GM19351 (cell line): Measurements from ENCODE around the gene CP.
"Not testable (repeated sequence)": the region's sequence is repeated elsewhere in the genome, so short reads cannot be mapped to it uniquely, and the experiment has no call there.

Source experiments
- ATAC-seq: cut with Tn5 transposase; IDR thresholded peaks from one replicate; pipeline ENCODE4 v1.9.1; 2021; ENCODE audit warnings: mild to moderate bottlenecking, moderate library complexity; ENCODE audit not compliant: unreplicated experiment

CP gene

DNA sequence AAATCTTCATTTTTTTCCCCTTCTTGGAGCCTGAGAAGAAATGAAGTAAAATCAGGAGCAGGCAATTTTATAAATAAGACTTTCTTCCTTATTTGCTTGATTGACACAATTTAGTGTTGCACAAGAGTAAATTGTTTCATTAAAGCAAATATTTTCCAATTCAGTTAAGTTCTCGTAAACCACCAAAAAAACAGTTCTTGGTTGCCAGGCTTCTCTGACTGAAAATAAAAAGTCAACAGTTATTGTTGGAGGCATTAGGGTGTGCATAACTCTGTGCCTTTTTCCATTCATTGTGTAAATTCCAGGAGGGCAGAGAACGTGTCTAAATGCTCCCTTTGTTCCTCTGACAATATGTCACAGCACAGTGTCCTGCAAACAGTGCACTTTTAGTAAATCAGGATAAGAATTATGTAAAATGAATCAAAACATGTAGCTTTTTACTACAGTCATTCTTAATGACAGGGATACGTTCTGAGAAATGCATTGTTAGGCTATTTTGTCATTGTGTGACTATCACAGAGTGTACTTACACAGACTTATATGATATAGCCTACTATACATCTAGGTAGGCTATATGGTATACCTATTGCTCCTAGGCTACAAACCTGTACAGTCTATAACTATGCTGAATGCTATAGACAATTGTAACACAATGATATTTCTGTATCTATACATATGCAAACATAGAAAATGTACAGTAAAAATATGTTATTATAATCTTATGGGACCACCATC, at the start of gene CP:
CP (minus strand) TSS at position 47 of the 735 bp plus-strand sequence; CDS start at position 10, 37 bp downstream.
- ATAC-seq = no peak

DNA sequence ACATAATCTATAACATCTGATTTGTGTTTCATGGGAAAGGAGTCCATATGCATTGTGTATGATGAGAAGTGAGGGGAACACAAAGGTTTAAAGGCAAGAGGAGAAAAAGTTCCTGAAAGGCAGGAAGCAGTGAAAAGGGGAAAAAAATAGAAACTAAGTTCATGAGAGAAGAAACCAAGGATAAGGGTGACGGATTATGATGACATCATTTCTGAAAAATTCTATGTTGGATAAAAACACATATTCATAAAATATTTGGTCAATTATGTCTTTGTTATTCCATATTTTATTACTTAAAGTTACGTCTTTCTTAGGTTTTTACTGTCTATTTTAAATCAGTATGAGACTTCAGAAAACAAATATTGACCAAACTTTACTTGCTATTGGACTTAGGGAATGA, 48.6 kb upstream of the CP start:
- ATAC-seq = no peak

DNA sequence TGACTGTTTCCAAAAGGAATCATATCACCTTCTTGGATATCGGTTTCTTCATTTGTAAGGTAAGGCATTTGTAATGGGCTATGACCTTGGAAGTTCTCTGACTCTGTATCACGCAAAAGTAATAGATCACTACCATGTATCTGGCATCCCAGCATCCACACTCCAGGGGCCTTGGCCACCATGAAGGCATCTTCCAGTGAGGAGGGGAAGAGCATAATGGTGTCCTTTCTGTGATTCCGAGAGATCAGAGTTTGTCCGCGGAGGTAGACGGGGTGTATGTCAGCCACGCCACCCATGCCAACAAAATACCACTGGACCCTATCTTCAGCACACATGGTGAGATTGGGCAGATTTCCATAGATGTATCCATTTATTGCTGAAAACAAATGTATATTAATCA, 48.1 kb upstream of the CP start:
- ATAC-seq = no peak

DNA sequence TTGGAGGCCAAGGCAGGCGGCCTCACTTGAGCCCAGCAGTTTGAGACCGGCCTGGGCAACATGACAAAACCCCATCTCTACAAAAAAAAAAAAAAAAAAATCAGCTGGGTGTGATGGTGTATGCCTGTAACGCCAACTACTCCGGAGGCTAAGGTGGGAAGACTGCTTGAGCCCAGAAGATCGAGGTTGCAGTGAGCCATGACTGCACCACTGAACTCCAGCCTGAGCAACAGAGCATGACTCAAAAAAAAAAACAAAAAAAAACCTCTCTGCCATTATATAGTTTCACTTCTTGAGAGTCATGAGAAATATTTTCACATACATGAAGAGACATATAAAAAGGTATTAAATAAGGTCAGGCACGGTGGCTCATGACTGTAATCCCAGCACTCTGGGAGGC, 45.9 kb upstream of the CP start:
- ATAC-seq = peak; percentile 78

DNA sequence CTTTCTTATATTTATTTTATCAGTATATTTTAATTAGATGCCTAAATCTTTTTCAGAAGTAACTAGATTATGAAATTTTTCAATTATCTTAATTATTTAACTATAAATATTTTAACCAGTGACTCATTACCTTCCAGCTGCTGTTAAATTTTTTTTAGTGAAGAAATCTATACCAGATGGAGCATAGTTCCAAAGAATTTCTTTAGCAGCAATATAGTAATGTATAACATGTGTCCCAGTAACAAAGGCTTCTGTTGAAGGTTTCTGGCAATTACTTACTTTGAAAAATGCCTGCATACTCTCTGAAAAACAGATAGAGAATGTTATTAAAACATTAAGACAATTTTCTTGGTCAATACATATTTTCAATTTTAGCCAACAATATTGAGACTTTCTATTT, 45.1 kb upstream of the CP start:
- ATAC-seq = no peak

DNA sequence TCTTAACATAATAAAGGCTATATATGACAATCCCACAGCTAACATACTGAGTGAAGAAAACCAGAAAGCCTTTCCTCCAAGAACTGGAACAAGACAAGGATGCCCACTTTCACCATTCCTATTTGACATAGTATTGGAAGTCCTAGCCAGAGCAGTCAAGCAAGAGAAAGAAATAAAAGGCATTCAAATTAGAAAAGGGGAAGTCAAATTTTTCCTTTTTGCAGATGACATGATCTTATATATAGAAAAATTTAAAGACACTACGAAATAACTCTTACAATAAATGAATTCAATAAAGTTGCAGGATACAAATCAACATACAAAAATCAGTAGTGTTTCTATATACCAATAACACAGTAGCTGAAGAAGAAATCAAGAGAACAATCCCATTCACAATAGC, 42.2 kb upstream of the CP start:
- ATAC-seq = no peak

DNA sequence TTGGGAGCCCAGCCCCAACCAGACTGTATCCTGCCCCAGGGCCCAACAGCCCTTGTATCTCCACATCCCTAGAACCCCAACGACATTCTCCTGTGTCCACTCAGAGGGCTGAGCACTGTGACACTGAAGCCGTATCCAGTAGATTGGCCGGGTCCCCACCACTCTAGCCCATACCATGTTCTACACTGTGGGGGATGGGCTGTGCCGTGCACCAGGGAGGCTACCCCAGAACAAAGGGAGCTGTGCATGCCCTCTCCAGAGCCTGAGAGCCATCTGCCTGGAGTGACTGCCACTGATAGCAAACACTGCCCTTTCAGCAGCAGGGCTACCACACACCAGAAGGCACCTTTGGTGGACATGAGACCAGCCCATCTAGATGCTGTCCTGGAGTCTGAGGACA, 37.1 kb upstream of the CP start:
- ATAC-seq = no peak

DNA sequence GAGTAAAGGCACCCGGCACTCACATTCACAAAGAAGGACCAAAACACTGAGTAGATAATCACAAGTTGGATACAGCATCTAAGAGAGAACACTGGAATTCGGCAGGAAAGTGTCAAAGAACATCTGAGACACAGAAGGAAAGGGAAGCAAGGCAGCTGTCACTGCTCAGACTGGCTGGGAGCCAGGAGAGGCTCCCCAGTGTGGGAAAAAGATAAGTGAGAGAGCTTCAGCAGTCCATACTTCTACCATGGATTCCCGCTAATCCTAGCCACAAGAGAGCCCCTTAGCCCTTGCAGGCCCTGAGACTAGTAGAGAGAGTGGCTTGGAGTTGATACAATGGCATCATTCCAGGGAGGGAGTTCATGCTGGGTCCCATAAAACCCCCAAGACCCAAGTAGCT, 36.7 kb upstream of the CP start:
- ATAC-seq = no peak

DNA sequence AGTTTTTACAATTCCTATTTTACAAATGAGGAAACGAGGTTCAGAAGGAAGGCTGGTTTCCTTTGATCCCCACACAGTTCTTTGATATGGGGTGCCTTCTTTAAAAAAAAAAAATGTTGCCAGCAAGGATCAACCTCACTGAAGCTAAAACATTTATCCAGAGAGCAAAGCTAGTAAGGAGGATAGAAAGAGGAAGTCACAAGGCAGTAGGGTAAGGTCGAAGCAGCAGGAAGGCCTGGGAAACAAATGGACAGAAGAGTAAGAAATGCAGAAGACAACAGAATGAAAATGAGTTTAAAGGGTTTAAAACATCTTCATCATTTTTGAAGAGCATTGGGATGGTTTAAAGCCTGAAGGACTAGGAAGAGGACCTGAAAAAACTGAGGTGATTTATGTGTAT, 30.6 kb upstream of the CP start:
- ATAC-seq = no peak

DNA sequence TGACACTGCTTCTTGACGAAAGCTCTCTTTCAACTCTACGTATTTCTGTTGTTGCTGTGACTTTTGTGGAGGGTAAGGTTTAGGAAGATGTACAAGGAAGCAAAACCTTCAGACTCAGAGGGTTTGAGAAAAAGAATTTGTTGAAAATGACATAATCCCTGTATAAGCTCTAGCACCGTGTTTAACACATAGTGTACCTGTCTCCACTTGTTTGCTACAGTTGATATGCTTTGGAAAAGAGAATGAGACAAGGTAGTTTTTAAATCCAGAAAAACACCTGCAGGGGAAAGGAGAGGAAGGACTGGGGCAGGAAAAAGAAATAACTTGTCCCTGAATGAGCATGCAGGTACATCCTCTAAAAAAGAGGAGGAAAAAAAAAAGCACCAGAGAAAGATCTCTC, 29.6 kb upstream of the CP start:
- no peak for ATAC-seq

DNA sequence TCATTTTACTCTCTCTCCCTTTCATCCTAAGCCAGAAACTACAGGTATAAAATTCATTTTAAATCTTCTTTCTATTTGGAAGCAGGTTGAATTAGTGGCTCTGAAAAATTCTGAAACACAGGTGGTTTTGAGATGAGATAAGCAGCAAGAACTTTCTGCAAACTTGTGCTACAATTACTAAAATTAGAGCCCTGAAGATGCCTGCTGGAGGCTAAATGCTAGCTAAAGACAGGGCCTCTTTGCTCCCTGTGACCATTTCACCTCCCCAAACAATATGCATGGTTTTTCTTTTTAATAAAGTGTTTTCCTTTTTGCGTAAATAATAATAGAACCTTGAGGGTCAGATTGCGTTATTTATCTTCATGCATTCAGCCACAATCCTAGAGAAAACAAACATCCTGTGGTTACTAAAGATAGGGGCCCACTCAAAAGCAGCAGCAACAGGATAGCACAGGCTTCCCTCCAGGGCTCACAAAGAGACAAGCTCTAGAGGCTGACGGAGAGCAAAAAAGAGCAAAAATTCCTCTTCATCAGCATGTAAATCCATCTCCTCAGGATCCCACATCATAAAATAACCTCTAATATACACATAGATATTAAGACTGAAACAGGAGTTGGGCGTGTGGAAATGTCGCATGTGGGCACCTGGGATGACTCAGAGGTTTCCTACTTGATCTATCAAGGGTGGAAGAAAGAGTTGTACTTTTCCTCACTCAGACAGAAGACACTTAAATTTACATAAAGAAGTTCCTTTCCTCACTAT, 26.5 kb upstream of the CP start:
- peak; percentile 49 for ATAC-seq

DNA sequence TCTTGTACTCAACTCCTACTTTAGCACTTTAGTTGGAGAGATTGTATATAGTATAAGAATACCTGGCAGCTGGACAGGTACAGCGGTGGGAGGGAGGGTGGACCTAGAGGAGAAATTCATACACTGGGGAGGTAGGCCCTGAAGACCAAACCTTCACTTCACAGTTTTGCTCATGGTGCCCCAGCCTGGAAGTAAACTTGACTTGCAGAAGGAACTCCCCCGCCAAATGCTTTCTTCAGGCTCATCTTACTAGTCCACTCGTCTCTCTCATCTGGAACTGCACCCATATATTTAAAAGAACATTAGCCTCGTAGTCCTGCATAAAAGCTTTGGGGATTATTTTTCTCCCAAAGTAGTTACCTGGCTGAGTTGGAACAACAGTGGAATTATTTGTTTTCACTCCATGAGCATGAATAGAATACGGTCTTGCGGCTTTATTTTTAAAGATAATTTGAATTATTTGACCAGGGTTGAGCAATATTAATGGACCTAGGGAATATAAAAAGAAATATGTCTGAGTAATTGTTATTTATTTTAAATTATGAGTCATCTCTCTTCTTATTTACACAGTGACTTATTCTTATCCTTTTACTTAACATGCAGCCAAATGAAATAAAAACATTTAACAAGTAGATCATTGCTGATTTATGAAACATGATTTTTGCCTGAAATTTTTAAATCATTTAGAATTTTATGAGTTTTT, 25.5 kb upstream of the CP start:
- ATAC-seq = no peak

DNA sequence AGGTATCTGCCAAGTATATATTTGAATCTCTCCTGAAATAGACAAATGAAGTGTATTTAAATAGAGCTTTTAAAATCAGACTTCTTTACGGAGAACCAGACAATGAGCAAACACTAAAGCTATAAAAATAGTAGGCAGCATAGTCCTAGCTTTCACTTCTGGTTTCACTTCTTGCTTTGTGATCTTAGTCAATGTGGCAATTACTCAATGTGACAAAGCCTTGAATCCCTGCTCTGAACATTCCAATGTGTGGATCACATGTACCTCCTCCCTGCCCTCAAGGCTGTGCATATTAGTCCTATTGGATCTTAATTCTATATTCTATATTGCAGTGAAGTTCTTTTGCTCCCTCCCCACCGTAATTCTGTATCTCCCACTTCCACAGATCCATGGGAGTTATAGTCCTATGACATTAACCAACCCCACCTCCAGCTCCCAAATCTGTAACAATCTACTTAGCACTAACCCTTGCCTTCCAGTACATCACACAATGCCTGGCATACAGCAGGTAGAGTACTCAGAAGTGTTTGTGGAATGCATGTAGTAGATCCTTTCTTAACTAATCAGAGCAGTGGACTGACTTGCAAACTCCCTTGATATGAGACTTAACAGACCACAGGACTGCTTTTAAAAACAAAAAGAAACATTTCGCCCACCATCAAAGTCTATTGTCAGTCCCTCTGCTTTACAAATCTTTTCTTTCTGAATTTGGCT, 24.3 kb upstream of the CP start:
- ATAC-seq = peak; percentile 69

DNA sequence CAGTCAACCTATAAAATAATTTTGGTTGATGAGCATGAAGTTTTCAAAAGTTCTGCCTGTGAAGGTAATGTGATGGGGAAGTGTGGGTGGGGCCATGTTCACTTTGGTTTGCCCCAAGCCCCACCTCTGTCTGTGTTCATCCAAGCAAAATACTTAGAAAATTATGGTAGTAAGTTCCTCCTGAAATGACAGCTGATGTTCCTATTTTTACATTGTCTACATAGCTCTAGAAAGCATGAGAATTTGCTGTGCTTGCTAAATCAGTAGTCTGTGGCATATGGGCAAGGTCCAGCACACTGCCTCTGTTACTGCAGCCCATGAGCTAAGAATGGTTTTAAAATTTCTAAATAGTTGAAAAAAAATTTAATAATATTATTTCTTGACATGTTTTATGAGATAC, 21.9 kb upstream of the CP start:
- peak; percentile 42 for ATAC-seq

DNA sequence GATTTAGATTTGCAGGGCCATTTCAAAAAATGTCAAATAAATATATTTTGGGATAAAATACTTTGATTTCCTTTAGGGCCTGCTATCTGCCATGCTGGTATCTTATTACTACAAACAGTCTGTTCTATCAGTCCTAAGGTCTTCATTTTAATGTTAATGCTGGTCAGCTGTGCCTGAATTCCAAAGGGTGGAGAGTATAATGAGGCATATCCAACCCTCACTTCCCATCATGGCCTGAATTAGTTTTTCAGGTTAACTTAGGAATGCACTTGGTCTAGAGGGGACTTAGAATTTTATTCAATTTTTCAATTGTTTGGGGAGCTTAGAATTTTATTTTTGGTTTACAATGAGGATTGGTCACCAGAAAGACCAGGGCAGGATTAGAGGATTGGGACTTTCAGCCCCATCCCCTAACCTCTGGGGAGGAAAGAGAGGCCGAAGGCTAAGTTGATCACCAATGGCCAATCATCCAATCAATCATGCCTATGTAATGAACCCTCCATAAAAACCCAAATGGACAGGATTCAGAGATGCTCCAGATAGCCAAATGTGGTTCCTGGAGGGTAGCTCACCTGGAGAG, 17.8 kb upstream of the CP start:
- no peak for ATAC-seq

DNA sequence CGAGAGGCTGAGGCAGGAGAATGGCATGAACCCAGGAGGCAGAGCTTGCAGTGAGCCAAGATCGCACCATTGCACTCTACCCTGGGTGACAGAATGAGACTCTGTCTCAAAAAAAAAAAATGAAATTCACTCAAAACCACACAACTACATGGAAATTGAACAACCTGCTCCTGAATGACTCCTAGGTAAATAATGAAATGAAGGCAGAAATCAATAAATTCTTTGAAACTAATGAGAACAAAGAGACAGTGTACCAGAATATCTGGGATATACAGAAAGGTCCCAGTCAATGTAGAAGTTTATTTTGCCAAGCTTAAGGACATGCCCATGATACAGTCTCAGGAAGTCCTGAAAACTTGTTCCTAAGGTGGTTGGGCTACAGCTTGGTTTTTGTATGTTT, 16.6 kb upstream of the CP start:
- not testable (repeated sequence) for ATAC-seq

DNA sequence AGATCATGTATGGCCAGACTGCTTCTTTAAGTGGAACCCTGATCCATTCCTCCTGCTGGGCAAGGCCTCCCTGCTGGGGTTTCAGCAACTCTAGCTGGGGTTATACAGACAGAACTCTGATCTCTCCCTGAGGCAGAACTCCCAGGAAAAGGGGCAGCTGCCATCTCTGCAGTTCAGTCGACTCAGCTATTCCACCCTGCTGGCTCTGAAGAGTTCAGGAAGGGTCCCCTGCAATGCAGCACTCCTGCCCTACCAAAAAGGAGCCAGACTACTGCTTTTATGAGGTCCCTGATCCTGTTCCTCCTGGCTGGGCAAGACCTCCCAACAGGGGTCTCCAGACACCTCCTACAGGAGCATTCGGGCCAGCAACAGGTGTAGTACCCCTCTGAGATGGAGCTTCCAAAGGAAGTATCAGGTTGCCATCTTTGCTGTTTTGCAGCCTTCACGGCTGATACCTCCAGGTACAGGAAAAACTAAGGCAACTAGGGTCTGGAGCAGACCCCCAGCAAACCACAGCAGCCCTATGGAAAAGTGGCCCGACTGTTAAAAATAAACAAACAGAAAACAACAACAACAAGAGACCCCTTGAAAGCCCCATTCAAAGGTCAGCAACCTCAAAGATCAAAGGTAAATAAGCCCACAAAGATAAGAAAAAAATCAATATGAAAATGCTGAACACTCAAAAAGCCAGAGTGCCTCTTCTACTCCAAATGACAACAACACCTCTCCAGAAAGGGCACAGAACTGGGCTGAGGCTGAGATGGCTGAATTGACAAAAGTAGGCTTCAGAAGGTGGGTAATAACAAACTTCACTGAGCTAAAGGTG, 14.2 kb upstream of the CP start:
- no peak for ATAC-seq

DNA sequence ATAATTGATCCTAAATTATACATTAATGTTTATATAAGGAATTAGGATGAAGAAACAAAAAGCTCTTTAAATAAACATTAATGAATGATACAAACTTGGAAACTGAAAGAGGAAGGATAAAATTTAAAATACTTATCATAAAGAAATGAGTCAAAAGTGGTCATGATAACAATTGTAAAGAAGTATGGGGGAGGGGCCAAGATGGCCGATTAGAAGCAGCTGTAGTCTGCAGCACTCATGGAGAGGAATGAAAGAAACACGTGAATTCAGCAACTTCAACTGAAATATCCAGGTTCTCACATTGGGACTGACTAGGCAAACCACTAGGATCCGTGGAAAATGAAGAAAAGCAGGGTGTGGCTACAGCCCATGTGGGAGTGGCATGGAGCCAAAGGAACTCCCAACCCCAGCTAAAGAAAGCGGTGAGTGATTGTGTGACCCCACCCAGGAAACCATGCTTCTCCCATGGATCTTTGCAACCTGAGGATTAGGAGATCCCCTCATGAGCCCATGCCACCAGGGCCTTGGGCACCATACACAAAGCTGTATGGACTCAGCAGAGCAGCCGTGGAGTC, 13.1 kb upstream of the CP start:
- no peak for ATAC-seq

DNA sequence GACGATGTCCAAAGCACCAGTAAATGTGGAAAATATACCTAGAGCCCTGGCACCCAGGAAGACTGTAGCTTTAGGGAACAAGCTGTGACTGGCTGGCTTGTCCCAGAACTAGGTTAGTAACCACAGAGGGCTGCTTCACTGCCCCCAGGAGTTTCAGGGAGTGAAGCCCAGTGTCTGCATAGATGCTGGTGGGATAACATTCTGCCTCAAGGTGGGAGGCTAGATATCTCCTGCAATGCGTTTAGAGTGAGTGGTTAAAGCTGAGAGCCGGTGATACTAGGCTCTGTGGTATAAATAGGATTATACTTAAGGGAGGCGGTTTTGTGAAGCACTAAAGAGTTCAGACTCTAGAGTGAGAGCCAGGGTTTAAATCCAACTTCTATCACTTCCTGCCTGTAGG, 11.7 kb upstream of the CP start:
- ATAC-seq = no peak

DNA sequence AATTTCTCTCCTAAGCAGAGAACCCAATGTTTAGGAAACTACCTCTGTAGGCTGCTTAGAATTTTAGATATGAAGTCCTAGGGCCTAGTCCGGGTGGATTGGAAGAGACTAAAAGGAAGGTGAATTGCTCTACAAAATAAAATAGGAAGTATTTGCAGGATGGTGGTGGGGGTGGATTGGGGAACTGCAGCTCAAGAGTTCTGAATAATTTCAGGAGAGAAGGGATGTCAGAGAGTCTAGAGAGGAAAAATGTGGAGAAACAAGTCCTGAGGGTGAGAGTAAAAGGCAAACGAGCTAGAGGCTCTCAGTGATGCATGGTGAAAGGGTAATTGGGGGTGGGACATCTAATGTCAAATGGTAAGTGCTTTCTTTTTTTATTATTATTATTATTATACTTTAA, 10.2 kb upstream of the CP start:
- ATAC-seq = no peak
